GM19468 (cell line): ENCODE measurements around the gene UFL1.

ENCODE experiments used
- ATAC-seq: cut with Tn5 transposase; IDR thresholded peaks from one replicate; pipeline ENCODE4 v1.9.1; 2021; ENCODE audit warnings: mild to moderate bottlenecking, moderate library complexity, moderate number of reproducible peaks; ENCODE audit not compliant: unreplicated experiment; ENCODE audit errors: extremely low read depth

Gene UFL1

GRCh38 chr6:96570053-96570452 is 48.4 kb downstream of the UFL1 start:
- no peak for ATAC-seq

GRCh38 chr6:96571551-96571950 is 49.9 kb downstream of the UFL1 start:
- ATAC-seq, result no peak

- ATAC-seq, result no peak
These were observed 53.8 kb downstream of the UFL1 start for GRCh38 chr6:96575359-96575758.

- no peak for ATAC-seq
These were observed 54.6 kb downstream of the UFL1 start for GRCh38 chr6:96576221-96576620.

GRCh38 chr6:96582021-96582420 is 60.4 kb downstream of the UFL1 start:
- no peak for ATAC-seq

- no peak for ATAC-seq
These were observed 60.8 kb downstream of the UFL1 start for GRCh38 chr6:96582436-96582835.

DNA sequence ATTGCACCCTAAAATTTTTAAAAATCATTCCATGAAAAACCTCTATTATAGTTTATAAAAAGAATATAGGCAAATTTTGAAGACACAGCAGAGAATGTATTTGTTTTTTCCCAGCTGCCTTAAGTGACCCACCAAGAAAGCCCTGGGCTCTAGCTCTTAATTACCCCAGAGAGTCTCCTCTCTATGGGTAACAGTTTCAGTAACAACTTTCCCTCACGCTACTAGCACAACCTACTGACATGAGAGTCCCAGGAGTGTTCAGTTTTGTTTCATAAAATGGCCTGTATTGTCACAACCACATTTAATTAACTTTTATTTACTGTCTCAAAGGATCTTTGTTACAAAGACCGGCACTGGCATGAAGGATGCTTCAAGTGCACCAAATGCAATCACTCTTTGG is 82.8 kb downstream of the UFL1 start:
- no peak for ATAC-seq
